Epithelial cell of proximal tubule (primary cell): ENCODE results near the gene ARHGDIB. TPM values are rescaled to one million over a fixed set of nuclear protein-coding genes. Genes with fewer than 3 reads are reported as not detected.

Experiments
- DNase-seq: peaks from one replicate; pipeline ENCODE4 v3.0.0-alpha.2; 2011; ENCODE audit warnings: low read depth
- H3K4me3 ChIP-seq: 2 replicates; pipeline ENCODE4 v1.5.1; 2011; ENCODE audit warnings: low read depth, mild to moderate bottlenecking, low read length
- total RNA-seq: library from RNA; depleted of rRNA; stranded (reverse); fragments of >200 nt; gene quantifications from 2 replicates; pipeline ENCODE4 v1.2.3, GENCODE V29; 2015
- TF ChIP-seq, protein P1 (sequence below): conservative IDR thresholded peaks from 2 replicates; pipeline ENCODE4 v1.5.1; 2012; ENCODE audit warnings: low read depth, mild to moderate bottlenecking, low read length

The ARHGDIB gene
- total RNA-seq, 1 donor from 2014 or later: 23.9 TPM

GRCh38 chr12:14962797-14963196 lies 1.4 kb upstream of the ARHGDIB start:
- no peak overlapping the region for H3K4me3 ChIP-seq

GRCh38 chr12:14962153-14962539 lies 745 bp upstream of the ARHGDIB start:
- TF ChIP-seq, protein P1, sequence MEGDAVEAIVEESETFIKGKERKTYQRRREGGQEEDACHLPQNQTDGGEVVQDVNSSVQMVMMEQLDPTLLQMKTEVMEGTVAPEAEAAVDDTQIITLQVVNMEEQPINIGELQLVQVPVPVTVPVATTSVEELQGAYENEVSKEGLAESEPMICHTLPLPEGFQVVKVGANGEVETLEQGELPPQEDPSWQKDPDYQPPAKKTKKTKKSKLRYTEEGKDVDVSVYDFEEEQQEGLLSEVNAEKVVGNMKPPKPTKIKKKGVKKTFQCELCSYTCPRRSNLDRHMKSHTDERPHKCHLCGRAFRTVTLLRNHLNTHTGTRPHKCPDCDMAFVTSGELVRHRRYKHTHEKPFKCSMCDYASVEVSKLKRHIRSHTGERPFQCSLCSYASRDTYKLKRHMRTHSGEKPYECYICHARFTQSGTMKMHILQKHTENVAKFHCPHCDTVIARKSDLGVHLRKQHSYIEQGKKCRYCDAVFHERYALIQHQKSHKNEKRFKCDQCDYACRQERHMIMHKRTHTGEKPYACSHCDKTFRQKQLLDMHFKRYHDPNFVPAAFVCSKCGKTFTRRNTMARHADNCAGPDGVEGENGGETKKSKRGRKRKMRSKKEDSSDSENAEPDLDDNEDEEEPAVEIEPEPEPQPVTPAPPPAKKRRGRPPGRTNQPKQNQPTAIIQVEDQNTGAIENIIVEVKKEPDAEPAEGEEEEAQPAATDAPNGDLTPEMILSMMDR: no peak
- no peak overlapping the region for H3K4me3 ChIP-seq
- no peak for DNase-seq

More at GRCh38 chr12:14962797-14963196, 1.4 kb upstream of the ARHGDIB start:
- TF ChIP-seq, protein P1: no peak
- DNase-seq: no peak

DNA sequence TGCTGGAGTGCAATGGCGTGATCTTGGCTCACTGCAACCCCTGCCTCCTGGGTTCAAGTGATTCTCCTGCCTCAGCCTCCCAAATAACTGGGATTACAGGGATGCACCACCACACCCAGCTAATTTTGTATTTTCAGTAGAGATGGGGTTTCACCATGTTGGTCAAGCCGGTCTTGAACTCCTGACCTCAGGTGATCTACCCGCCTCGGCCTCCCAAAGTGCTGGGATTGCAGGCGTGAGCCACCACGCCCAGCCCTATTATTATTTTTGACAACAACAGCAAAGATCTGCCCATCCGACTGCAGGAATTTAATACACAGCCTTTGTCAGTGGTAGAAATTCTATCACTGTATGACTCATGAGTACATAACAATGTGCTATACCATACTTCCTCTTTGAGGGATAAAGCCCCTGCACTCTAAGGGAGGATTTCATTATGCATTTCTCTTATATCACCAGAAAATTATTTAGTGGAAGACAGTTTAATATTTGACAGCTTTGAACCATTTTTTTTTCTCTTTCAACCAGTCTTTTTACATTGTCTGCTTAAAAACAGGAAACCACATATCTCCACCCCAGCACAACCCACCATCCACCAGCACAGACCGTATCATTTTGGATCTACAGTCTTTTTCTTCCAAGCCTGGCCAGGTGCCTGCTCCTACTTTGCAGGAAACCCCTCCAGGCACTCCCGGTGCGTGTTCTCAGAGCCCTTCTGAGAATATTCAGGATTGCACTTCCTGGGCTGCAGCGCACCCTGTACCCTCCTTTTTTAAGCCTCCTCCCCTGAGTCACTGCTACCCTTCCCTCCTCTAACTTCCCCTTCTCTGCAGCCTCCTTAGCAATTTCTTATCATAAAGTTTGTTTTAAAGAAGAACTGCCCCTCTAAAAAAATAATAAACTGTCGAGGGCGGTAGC lies 594 bp downstream of the ARHGDIB start:
- TF ChIP-seq, protein P1: no peak
- H3K4me3 ChIP-seq: no peak overlapping the region
- DNase-seq: no peak

- DNase-seq: no peak
- H3K4me3 ChIP-seq: no peak overlapping the region
- TF ChIP-seq, protein P1: no peak
These were observed 1.4 kb downstream of the ARHGDIB start for GRCh38 chr12:14959916-14960496.

GRCh38 chr12:14959463-14959862 lies 1.9 kb downstream of the ARHGDIB start:
- TF ChIP-seq, protein P1: no peak
- no peak overlapping the region for H3K4me3 ChIP-seq
- DNase-seq: no peak

DNA sequence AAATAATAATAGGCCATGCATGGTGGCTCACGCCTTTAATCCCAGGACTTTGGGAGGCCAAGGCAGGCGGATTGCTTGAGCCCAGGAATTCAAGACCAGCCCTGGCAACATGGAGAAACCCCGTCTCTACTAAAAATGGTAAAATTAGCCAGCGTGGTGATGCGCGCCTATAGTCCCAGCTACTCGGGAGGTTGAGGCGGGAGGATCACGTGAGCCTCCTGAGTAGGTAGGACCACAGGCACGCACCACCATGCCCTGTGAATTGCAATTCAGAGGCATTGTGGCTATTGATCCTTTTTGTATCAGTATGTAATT lies 2.3 kb downstream of the ARHGDIB start:
- TF ChIP-seq, protein P1: no peak
- DNase-seq: no peak
- H3K4me3 ChIP-seq: no peak overlapping the region
